ENCODE results near the gene KLK14. TPM values are rescaled to one million over a fixed set of nuclear protein-coding genes. Genes with fewer than 3 reads are reported as not detected.

KLK14 gene
- total and polyA plus RNA-seq, 2 of the 8 experiments (the other 6 are each of a cell fraction or from before 2014, with no cell fraction given), result 0.09 to 1.2 TPM

DNA sequence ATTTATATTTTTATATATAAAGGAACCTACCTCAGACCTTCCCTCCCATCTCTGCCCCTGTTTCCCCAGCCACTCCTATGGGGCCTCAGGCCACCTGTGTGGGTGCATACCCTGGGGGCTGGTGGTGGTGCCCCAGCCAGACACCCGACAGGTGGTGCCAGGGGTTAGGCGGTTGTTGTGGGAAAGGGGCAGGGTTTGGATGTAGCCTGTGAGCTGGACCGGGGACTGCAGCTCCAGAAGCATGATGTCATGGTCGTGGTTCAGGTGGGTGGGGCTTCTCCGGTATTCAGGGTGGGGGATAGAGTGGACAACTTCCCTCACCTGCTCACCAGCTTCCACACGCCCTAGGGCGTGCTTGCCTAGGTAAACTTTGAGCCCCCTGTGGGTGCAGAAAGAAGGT lies 23.0 kb downstream of the KLK14 start:
- CTCF ChIA-PET (ENCODE audit: partially characterized antibody), result no interaction called here
- TF ChIP-seq KDM4A (IDR thresholded peaks at IDR 0.05; ENCODE audit: low read depth, low read length, severe bottlenecking) (no peak), CBX8 (IDR thresholded peaks at IDR 0.05; ENCODE audit: borderline replicate concordance, low read depth, low read length) (no peak), CTBP2 (IDR thresholded peaks at IDR 0.05; ENCODE audit: borderline replicate concordance, insufficient read depth, insufficient read length, low read length) (no peak), BCL11A (IDR thresholded peaks at IDR 0.05; ENCODE audit: low read depth in 2 of 2, low read length in 2 of 2) (no peak)
- TF ChIP-seq, protein P1, sequence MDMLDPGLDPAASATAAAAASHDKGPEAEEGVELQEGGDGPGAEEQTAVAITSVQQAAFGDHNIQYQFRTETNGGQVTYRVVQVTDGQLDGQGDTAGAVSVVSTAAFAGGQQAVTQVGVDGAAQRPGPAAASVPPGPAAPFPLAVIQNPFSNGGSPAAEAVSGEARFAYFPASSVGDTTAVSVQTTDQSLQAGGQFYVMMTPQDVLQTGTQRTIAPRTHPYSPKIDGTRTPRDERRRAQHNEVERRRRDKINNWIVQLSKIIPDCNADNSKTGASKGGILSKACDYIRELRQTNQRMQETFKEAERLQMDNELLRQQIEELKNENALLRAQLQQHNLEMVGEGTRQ (IDR thresholded peaks at IDR 0.05; ENCODE audit: low read length), result no peak
- DNase-seq (ENCODE audit: low read depth in 1 of 2, low spot score in 2 of 2), result no peak
- Histone ChIP-seq H3K4me3 (ENCODE audit: extremely low read depth in 1 of 4, insufficient read depth in 2 of 4, low read depth in 3 of 4, low read length in 4 of 4) (no peak overlapping the region), H2BK5ac (ENCODE audit: low read depth, low read length) (no peak overlapping the region), H2AFZ (ENCODE audit: low read length) (no peak overlapping the region), H3K56ac (replicated peaks; ENCODE audit: insufficient read length, low read depth, low read length) (no peak overlapping the region), H3K4ac (replicated peaks; ENCODE audit: insufficient read length, low read depth, low read length) (no peak overlapping the region), H3K18ac (ENCODE audit: extremely low read depth, low read length) (no peak overlapping the region), H2BK20ac (ENCODE audit: low read length) (no peak overlapping the region), H3K79me1 (ENCODE audit: low read depth, low read length) (no peaks in the 10 kb centered on the region), H4K91ac (replicated peaks; ENCODE audit: insufficient read length, low read length) (no peak overlapping the region), H2AK5ac (ENCODE audit: low read depth, low read length) (no peak overlapping the region), H2BK15ac (ENCODE audit: low read length) (no peak overlapping the region), H3K14ac (ENCODE audit: insufficient read length) (no peak overlapping the region), H3K36me3 (ENCODE audit: control insufficient read depth in 2 of 4, insufficient read depth in 4 of 4, low read length in 3 of 4) (no peaks in the 10 kb centered on the region), H3K23me2 (ENCODE audit: low read depth, low read length) (peaks cover 10% of the 10 kb centered on the region; the same call in 1 of the 2 replicates), H3K23ac (ENCODE audit: insufficient read length) (no peak overlapping the region), H3K4me1 (replicated peaks in 1 of 4; ENCODE audit: control insufficient read depth in 3 of 4, insufficient read depth in 4 of 4, low read length in 3 of 4) (no peaks in the 10 kb centered on the region; a peak in 1 of 7 replicates), H4K20me1 (replicated peaks in 1 of 2; ENCODE audit: control insufficient read depth in 1 of 2, insufficient read depth in 2 of 2, low read length in 2 of 2) (no peaks in the 10 kb centered on the region), H3K4me2 (ENCODE audit: insufficient read depth in 1 of 2, low read depth in 2 of 2, low read length in 2 of 2) (no peak overlapping the region), H2BK12ac (ENCODE audit: low read depth, low read length) (no peak overlapping the region), H3K27me3 (replicated peaks in 1 of 4; ENCODE audit: control insufficient read depth in 3 of 4, extremely low read depth in 1 of 4, insufficient read depth in 3 of 4, low read length in 3 of 4) (no peaks in the 10 kb centered on the region), H4K8ac (ENCODE audit: extremely low read depth, insufficient read depth, low read length) (no peak overlapping the region), H3K9me3 (ENCODE audit: insufficient read depth in 2 of 2, low read depth in 1 of 2, low read length in 1 of 2) (no peaks in the 10 kb centered on the region), H4K5ac (ENCODE audit: insufficient read length, low read depth, low read length) (no peak overlapping the region), H3K27ac (ENCODE audit: low read depth, low read length) (no peak overlapping the region), H3K79me2 (ENCODE audit: control insufficient read depth in 1 of 2, insufficient read depth in 2 of 2, low read length in 2 of 2) (no peaks in the 10 kb centered on the region), H2BK120ac (replicated peaks; ENCODE audit: low read depth, low read length) (no peak overlapping the region), H3K9ac (replicated peaks in 1 of 4; ENCODE audit: extremely low read depth in 1 of 4, low read depth in 3 of 4, low read length in 3 of 4) (no peak overlapping the region)
- FAIRE-seq, result no peak
- POLR2A ChIA-PET (ENCODE audit: partially characterized antibody), result no interaction called here
- WGBS, 2 experiments (ENCODE audit: extremely low coverage in 1 of 2, insufficient coverage in 1 of 2, insufficient read length in 1 of 2, insufficient replicate concordance in 2 of 2, low coverage in 1 of 2, low lambda C conversion rate in 2 of 2, missing lambda C conversion rate in 1 of 2), result 84% methylated on average over 7 of the region's 7 CpGs; no CpG with 5 or more reads in 1 of the 2 experiments
